Inflammatory macrophage treated with lipopolysaccharide for 4 hours (primary cell): ENCODE measurements around the gene ANGPT4.
"Not testable (repeated sequence)": the region's sequence is repeated elsewhere in the genome, so short reads cannot be mapped to it uniquely, and the experiment has no call there.

ENCODE experiments used
- DNase-seq: peaks from one replicate; pipeline ENCODE4 v3.0.0-alpha.2; 2020

The ANGPT4 gene

GRCh38 chr20:905396-905961 is 10.7 kb downstream of the ANGPT4 start:
- DNase-seq = peak; percentile 24

DNA sequence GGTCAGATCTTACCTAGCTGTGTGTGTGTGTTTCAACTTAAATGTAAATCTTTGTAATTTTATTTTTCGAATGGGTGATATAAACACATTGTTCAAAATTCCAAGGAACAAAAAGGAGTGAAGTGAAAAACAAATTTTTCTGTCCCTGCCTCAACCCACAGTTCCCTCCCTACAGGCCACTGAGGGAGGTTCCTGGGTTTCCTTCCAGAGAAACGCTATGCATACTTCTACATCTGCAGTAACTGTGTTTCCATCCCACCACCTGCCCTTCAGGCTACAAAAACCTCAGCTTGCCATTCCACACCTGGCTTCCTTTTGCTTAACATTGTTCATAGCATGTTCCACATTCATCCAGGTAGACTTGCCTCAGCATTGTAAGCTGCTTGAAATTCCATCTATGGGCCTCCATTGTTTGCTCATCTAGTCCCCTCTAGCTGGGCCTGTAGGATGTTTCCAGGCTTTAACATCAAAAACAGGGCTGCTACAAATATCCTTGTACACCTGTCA is 12.0 kb downstream of the ANGPT4 start:
- DNase-seq = no peak

GRCh38 chr20:897436-897835 is 18.7 kb downstream of the ANGPT4 start:
- DNase-seq = not testable (repeated sequence)

DNA sequence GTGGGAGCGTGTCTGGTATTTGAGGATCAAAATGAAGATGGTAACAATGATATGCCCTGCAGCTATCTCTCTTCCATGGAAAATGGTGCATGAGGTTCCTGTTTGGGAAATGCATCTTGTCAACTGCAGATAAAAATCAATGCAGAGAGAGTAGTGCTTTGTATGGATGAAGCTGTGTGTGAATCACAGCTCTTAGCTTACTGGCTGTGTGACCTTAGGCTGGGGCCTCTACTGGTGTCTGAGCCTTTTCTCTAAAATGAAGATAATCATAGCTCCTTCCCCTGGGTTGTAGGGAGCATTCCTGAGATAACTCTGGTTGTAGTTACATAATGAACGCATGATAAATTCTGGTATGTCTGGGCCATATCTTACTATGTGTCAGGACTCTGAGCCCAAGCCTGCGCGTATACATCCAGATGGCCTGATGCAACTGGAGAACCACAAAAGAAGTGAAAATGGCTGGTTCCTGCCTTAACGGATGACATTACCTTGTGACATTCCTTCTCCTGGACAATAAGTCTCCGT is 19.6 kb downstream of the ANGPT4 start:
- DNase-seq = no peak

DNA sequence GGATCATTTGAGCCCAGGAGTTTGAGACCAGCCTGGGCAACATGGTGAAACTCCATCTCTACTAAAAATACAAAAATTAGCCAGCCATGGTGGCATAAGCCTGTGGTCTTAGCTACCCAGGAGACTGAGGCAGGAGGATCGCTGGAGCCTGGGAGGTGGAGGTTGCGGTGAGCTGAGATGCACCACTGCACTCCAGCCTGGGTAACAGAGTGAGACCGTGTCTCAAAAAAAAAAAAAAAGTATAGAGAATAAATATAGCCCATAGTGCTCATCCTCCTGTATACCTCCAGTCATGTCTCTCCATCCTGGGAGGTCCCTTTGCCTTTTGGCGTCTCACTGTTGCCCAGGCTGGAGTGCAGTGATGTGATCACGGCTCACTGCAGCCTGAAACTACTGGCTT is 23.8 kb downstream of the ANGPT4 start:
- not testable (repeated sequence) for DNase-seq

- no peak for DNase-seq
These were observed 24.4 kb downstream of the ANGPT4 start for GRCh38 chr20:891706-892080.

GRCh38 chr20:891058-891705 is 25.0 kb downstream of the ANGPT4 start:
- DNase-seq = peak; percentile 39

DNA sequence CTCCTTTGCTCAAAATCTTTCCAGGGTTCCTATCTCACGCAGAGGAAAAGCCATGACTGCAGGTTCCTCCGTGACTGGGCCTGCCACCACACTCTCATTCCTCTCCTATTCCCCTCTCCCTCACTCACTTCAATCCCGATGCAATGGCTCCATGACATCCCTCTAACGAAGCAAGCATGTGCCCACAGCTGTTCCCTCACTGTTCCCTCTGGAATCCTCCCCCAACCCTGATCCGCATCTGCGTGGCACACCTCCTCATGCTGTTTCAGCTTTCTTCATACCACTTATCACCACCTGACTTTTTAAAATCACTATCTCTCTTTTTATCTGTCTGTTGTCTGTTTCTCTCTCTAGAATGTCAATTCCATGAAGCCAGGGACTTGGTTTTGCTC is 25.5 kb downstream of the ANGPT4 start:
- no peak for DNase-seq

DNA sequence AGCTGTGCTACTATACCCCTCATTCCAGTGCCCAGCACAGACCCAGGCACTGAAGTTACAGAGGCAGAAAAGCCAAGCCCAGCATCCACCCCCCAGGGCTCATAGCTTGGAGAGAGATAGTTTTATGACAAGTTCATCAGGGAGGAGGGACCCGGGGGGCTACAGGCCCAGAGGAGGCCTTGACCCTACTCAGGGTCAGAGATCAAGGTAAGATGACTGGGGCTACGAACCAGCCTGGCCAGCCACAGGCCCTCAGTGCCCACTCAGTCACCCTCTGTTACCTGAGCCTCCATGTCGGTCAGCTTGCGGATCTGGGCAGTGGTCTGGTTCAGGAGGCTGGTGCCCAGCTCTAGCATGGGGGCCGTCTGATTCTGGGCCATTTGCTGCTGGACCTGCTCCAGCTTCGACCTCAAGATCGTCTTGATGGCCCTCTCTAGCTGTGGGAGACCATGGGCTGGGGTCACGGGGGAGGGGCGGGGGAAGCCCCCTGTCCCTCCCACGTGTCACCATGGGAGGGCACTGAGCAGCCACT is 26.1 kb downstream of the ANGPT4 start:
- DNase-seq = no peak

DNA sequence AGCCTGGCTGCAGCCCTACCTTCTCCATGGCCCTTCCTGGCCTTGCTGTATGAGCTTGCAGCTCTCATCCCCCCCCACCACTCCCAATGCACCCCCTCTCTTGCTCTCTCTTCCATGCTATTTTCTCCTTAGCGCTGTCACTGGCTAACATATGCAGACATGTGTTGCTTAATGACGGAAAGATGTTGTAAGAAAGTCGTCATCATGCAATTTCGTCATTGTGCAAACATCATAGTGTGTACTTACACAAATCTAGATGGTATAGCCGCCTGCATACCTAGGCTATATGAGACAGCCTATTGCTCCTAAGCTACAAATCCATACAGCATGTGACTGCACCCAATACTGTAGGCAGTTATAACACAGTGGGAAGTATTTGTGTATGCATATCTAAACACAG is 27.0 kb downstream of the ANGPT4 start:
- DNase-seq = peak; percentile 66

GRCh38 chr20:888057-888456 is 28.1 kb downstream of the ANGPT4 start:
- DNase-seq = no peak

DNA sequence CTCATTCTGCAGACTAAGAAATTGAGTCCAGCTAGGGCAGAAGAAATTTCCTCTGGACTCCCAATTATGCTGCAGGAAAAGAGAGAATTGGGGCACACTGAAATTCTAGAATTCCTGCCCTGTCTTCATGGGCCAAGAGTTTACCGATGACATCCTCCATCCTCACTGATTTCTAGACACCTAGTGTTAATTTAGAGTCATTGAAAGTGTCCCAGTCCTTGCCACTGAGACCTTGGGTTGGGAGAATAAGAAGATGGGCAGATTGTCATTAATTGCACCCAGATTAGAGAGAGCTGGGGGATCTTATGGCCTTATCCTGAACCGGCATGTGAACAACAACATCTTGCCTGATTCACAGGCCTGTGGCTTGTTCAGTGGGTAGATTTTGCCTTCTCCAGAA is 29.0 kb downstream of the ANGPT4 start:
- DNase-seq = no peak

- no peak for DNase-seq
These were observed 30.9 kb downstream of the ANGPT4 start for GRCh38 chr20:884983-885952.

DNA sequence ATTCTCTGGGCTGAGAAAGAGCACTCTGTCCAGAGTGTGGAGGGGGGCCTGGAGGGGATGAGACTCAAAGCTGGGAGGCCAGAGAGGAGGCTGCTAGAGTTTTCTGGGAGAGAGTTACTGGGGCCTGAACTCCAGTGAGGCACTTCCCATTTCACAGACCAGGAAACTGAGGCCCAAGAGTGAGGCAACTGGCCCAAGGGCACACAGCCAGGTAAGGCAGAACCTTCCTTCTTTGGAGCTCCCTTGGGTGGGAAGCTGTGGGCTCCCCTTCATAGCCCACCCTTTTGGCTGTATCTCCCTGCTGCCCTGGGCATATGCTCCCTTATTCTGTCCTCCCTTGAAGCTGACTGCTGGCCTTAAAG is 34.4 kb downstream of the ANGPT4 start:
- DNase-seq = no peak

- peak; percentile 82 for DNase-seq
These were observed 34.9 kb downstream of the ANGPT4 start for GRCh38 chr20:881051-881782.

- DNase-seq = no peak
These were observed 36.5 kb downstream of the ANGPT4 start for GRCh38 chr20:879626-880025.

DNA sequence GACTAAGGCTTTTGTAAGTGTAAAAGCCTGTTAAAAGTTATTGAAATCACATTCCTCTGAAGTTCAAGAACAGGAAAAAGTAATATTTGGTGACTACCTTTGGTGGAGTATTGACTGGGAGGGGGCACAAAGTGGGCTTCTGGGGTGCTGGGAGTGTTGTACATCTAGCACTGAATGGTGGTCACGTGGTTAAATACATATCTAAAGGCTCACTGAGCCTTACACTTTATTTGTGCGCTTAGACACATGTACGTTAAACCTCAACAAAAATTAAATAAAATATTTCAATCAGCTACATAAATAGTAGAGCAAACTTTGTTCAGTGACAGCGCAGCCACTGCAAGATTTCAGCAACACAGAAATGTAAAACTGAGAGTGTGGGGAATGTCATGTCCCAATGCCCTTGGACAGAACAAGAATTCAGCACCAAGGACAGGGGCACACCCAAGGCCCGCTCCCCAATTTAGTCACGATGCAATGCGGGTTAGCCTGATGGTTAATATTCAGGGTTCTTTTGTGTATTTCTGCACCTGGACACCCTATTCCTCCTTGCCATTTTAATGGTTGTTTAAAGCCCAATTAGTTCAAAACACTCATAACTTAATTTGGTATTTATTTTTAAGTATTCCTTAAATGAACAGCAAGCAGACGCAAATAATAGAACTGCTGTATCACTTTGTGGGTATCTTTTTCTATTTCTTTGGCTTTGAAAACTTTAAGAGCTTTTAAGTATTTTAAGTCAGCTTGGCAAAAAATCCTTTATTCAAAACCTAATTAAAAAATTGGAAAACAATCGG is 37.4 kb downstream of the ANGPT4 start:
- DNase-seq = no peak

GRCh38 chr20:877814-878213 is 38.3 kb downstream of the ANGPT4 start:
- no peak for DNase-seq

DNA sequence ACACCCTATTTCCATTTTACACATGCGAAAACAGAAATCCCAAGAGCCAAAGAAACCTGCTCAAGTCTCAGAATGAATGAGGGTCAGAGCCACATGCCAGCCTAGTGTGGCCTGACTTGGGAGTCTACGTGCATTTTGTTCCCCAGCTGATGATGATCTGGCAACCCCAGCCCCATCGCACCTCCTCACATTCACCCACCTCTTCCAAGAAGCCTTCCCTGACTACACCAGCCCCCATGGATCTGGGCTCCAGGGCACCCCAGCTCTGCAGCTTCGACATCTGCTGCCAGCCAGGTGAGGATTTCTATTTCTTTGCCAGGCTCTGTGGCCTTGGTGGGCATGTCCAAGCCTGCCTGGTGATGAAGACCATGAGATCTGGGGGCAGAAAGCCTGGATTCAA is 41.0 kb downstream of the ANGPT4 start:
- DNase-seq = no peak

- no peak for DNase-seq
These were observed 42.1 kb downstream of the ANGPT4 start for GRCh38 chr20:873875-874607.
